22Rv1 (cell line): ENCODE data around the gene TMTC4.

Experiments
- CTCF ChIP-seq: fragments of 450-650 bp; IDR thresholded peaks from 2 replicates; pipeline ENCODE4 v1.5.1; 2017; ENCODE audit warnings: mild to moderate bottlenecking
- ZFX ChIP-seq: fragments of 450-650 bp; IDR thresholded peaks from 2 replicates; pipeline ENCODE4 v1.6.1; 2017; ENCODE audit warnings: antibody characterized with exemption, borderline replicate concordance

- TF ChIP-seq CTCF (no peak), ZFX (no peak)
Observed at GRCh38 chr13:100633461-100633860, 41.1 kb downstream of the TMTC4 start.
